Upper lobe of left lung (tissue), 4 donors: Measurements from ENCODE around the gene RNASE8.

Source experiments
- CTCF ChIP-seq, 6 experiments: fragments of 450-650 bp in 4 of 6; fragments of 200-600 bp in 2 of 6; sonication (generic) in 2 of 6; IDR thresholded peaks; one replicate each; pipeline ENCODE4 v1.5.1; 2016 to 2019; ENCODE audit warnings: antibody characterized with exemption in 6 of 6
- EP300 ChIP-seq, 4 donors: sonication (generic); formaldehyde crosslinking; IDR thresholded peaks; one replicate each; pipeline ENCODE4 v1.5.1; 2017; ENCODE audit warnings: antibody characterized with exemption in 4 of 4, control low read depth in 2 of 4
- POLR2A ChIP-seq, 4 donors: fragments of 450-650 bp; IDR thresholded peaks; one replicate each; pipeline ENCODE4 v1.5.1; 2016 to 2017; ENCODE audit warnings: antibody characterized with exemption in 4 of 4, mild to moderate bottlenecking in 2 of 4
- POLR2AphosphoS5 ChIP-seq, 2 donors: sonication (generic); formaldehyde crosslinking; IDR thresholded peaks; one replicate each; pipeline ENCODE4 v1.5.1; 2017; ENCODE audit warnings: antibody characterized with exemption in 2 of 2

- TF ChIP-seq CTCF (IDR thresholded peaks at IDR 0.05) (peak; percentile 56 to 82 (median 76)), POLR2A (IDR thresholded peaks at IDR 0.05) (no peak), EP300 (IDR thresholded peaks at IDR 0.05) (no peak), POLR2AphosphoS5 (IDR thresholded peaks at IDR 0.05) (peak in 1 of 2 donors; percentile 25)
These were observed 49.1 kb downstream of the RNASE8 start for GRCh38 chr14:21106498-21107282.
